Measurements from ENCODE around the gene ICAM5. TPM values are rescaled to one million over a fixed set of nuclear protein-coding genes. Genes with fewer than 3 reads are reported as not detected.

Gene ICAM5
- total RNA-seq, 2 donors from 2014 or later, result 0.18 to 0.37 TPM

GRCh38 chr19:10317045-10317856 is 27.5 kb downstream of the ICAM5 start:
- H3K27ac Mint-ChIP-seq, result no peak overlapping the region
- Histone ChIP-seq H3K27me3 (ENCODE audit: control insufficient read depth, insufficient read depth, low read length, poor library complexity, severe bottlenecking) (no peaks in the 10 kb centered on the region), H3K9me3 (ENCODE audit: control insufficient read depth, low read length) (no peaks in the 10 kb centered on the region), H3K27ac (ENCODE audit: low read depth, low read length) (no peak overlapping the region), H3K9ac (ENCODE audit: extremely low read depth, low read length, poor library complexity, severe bottlenecking) (no peak overlapping the region), H3K4me1 (ENCODE audit: control insufficient read depth, insufficient read depth, low read length) (no peaks in the 10 kb centered on the region), H3K4me3 (ENCODE audit: low read length) (no peak overlapping the region), H3K36me3 (ENCODE audit: control insufficient read depth, insufficient read depth, low read length) (peaks cover 50% of the 10 kb centered on the region)
- no peaks in the 10 kb centered on the region for H3K9me3 Mint-ChIP-seq
- TF ChIP-seq CTCF (conservative IDR thresholded peaks at IDR 0.05), result no peak
- H3K36me3 Mint-ChIP-seq (ENCODE audit: low read depth), result peaks cover 32% of the 10 kb centered on the region
- peaks cover 14% of the 10 kb centered on the region for H3K4me1 Mint-ChIP-seq
- H3K27me3 Mint-ChIP-seq (ENCODE audit: insufficient read depth), result no peaks in the 10 kb centered on the region
- H3K4me3 Mint-ChIP-seq, result no peak overlapping the region
- DNase-seq, result no peak
- 91 to 94% methylated on average over 8 to 28 of the region's 29 CpGs for WGBS, 2 experiments (ENCODE audit: insufficient coverage in 1 of 2, insufficient read length in 1 of 2)

DNA sequence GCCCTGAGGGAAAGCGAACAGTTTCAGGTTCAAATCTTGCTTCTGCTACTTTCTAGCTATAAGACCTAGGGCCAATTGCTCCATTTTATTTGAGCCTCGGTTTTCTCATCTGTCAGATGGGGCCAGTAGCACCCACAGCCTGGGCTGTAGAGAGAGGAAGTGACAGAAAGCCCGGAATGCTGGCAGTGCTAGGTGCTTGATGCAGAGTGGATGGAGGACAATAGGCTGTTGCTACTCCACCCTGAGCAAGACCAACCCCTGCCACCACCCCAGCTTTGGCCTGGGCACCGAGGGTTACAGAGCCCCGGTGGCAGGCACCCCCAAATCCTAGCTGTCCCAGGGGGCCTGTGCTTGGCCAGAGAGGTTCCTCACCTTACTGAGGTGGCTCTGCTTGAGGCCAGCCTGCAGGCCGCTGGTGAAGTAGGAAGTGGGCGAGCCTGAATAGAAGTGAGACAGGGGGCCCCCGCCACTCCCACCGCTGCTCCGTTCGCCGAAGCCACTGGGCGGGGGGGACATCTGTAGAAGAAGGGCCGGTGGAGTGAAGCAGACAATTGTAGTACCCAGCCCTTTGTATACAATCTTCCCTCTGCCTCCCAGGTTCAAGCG is 28.2 kb downstream of the ICAM5 start:
- H3K4me3 ChIP-seq (ENCODE audit: low read length), result no peak overlapping the region
- no peak overlapping the region for H3K9ac ChIP-seq (ENCODE audit: extremely low read depth, low read length, poor library complexity, severe bottlenecking)
- no peak overlapping the region for H3K27ac ChIP-seq (ENCODE audit: low read depth, low read length)
- H3K4me1 ChIP-seq (ENCODE audit: control insufficient read depth, insufficient read depth, low read length), result no peaks in the 10 kb centered on the region
- peaks cover 50% of the 10 kb centered on the region for H3K36me3 ChIP-seq (ENCODE audit: control insufficient read depth, insufficient read depth, low read length)
- Mint-ChIP-seq H3K9me3 (no peaks in the 10 kb centered on the region), H3K4me1 (peaks cover 14% of the 10 kb centered on the region), H3K27me3 (ENCODE audit: insufficient read depth) (no peaks in the 10 kb centered on the region), H3K4me3 (no peak overlapping the region), H3K36me3 (ENCODE audit: low read depth) (peaks cover 30% of the 10 kb centered on the region), H3K27ac (no peak overlapping the region)
- 92 to 98% methylated on average over 10 to 15 of the region's 15 CpGs for WGBS, 2 experiments (ENCODE audit: insufficient coverage in 1 of 2, insufficient read length in 1 of 2)
- no peak for DNase-seq
- no peak for TF ChIP-seq CTCF (conservative IDR thresholded peaks at IDR 0.05)
- no peaks in the 10 kb centered on the region for H3K27me3 ChIP-seq (ENCODE audit: control insufficient read depth, insufficient read depth, low read length, poor library complexity, severe bottlenecking)
- no peaks in the 10 kb centered on the region for H3K9me3 ChIP-seq (ENCODE audit: control insufficient read depth, low read length)

- Histone ChIP-seq H3K9ac (ENCODE audit: extremely low read depth, low read length, poor library complexity, severe bottlenecking) (no peak overlapping the region), H3K4me1 (ENCODE audit: control insufficient read depth, insufficient read depth, low read length) (no peaks in the 10 kb centered on the region), H3K4me3 (ENCODE audit: low read length) (no peak overlapping the region), H3K27me3 (ENCODE audit: control insufficient read depth, insufficient read depth, low read length, poor library complexity, severe bottlenecking) (no peaks in the 10 kb centered on the region), H3K9me3 (ENCODE audit: control insufficient read depth, low read length) (no peaks in the 10 kb centered on the region), H3K27ac (ENCODE audit: low read depth, low read length) (no peak overlapping the region), H3K36me3 (ENCODE audit: control insufficient read depth, insufficient read depth, low read length) (peaks cover 45% of the 10 kb centered on the region)
- TF ChIP-seq CTCF (conservative IDR thresholded peaks at IDR 0.05), result no peak
- H3K4me1 Mint-ChIP-seq, result peaks cover 14% of the 10 kb centered on the region
- H3K4me3 Mint-ChIP-seq, result no peak overlapping the region
- DNase-seq, result no peak
- WGBS, 2 experiments (ENCODE audit: insufficient coverage in 1 of 2, insufficient read length in 1 of 2), result 88 to 90% methylated on average over 7 to 13 of the region's 13 CpGs
- no peak overlapping the region for H3K27ac Mint-ChIP-seq
- H3K27me3 Mint-ChIP-seq (ENCODE audit: insufficient read depth), result no peaks in the 10 kb centered on the region
- peaks cover 27% of the 10 kb centered on the region for H3K36me3 Mint-ChIP-seq (ENCODE audit: low read depth)
- H3K9me3 Mint-ChIP-seq, result no peaks in the 10 kb centered on the region
Measured at GRCh38 chr19:10318807-10319682, 29.3 kb downstream of the ICAM5 start.
